B cell (primary cell): ENCODE measurements around the gene PIGBOS1. TPM values are rescaled to one million over a fixed set of nuclear protein-coding genes. Genes with fewer than 3 reads are reported as not detected.

Experiments
- ATAC-seq: fragments of 200-7000 bp; cut with Tn5 transposase; one replicate; pipeline ENCODE4 v1.10.0; 2021; ENCODE audit warnings: low read depth, mild to moderate bottlenecking, moderate number of reproducible peaks, moderate library complexity
- CTCF ChIA-PET: fragments of 350-600 bp; sonication (Branson Sonifier 250); formaldehyde crosslinking; loops from one replicate; lab custom pipeline; 2021; ENCODE audit warnings: antibody characterized with exemption, inconsistent platforms; lab: Charles Lee
- POLR2A ChIA-PET: fragments of 350-600 bp; sonication (Branson Sonifier 250); formaldehyde crosslinking; loops from one replicate; lab custom pipeline; 2021; ENCODE audit warnings: antibody characterized with exemption; lab: Charles Lee
- DNase-seq: peaks from one replicate; pipeline ENCODE4 v3.0.0; 2013
- H2AFZ ChIP-seq: 2 replicates; pipeline ENCODE4 v1.6.1; 2012; ENCODE audit warnings: mild to moderate bottlenecking, low read depth, low read length; ENCODE audit not compliant: insufficient read depth, poor library complexity, severe bottlenecking
- H3K27ac ChIP-seq, 2 donors: 1 replicate in 1 of 2; 2 replicates in 1 of 2; pipeline ENCODE4 v1.5.1; 2012 to 2013; ENCODE audit warnings: low read length in 2 of 2, mild to moderate bottlenecking in 2 of 2, moderate library complexity in 1 of 2
- H3K27me3 ChIP-seq, 4 experiments: fragments of 200-600 bp in 1 of 4; sonication (generic) in 1 of 4; replicated peaks in 1 of 4; 1 replicate in 2 of 4; 2 replicates in 2 of 4; pipeline versions ENCODE4 v1.6.1 to v1.7.0; 2013 to 2016; ENCODE audit warnings: low read length in 3 of 4, mild to moderate bottlenecking in 2 of 4, mixed read lengths in 1 of 4, moderate library complexity in 1 of 4; ENCODE audit not compliant: insufficient read depth in 4 of 4, control insufficient read depth in 3 of 4; ENCODE audit errors: control extremely low read depth in 1 of 4
- H3K36me3 ChIP-seq, 2 experiments: replicated peaks in 1 of 2; 1 replicate in 1 of 2; 2 replicates in 1 of 2; pipeline versions ENCODE4 v1.6.1 to v1.7.1; 2013; ENCODE audit warnings: low read length in 1 of 2; ENCODE audit not compliant: insufficient read depth in 2 of 2, control insufficient read depth in 1 of 2; ENCODE audit errors: control extremely low read depth in 1 of 2, extremely low read depth in 1 of 2
- H3K4me1 ChIP-seq, 2 donors: fragments of 200-600 bp in 1 of 2; sonication (generic) in 1 of 2; 1 replicate in 1 of 2; 2 replicates in 1 of 2; pipeline versions ENCODE4 v1.5.1 to v1.6.1; 2013 to 2017; ENCODE audit warnings: low read length in 2 of 2; ENCODE audit not compliant: control insufficient read depth in 2 of 2, insufficient read depth in 2 of 2
- H3K4me2 ChIP-seq: replicated peaks from 2 replicates; pipeline ENCODE3; 2012; ENCODE audit warnings: mild to moderate bottlenecking, low read depth, low read length; ENCODE audit not compliant: poor library complexity, severe bottlenecking
- H3K4me3 ChIP-seq, 5 experiments: fragments of 200-600 bp in 1 of 5; sonication (generic) in 1 of 5; 1 replicate in 3 of 5; 2 replicates in 2 of 5; pipeline versions ENCODE4 v1.5.1 to v1.7.0; 2011 to 2016; ENCODE audit warnings: low read length in 4 of 5, mild to moderate bottlenecking in 4 of 5, low read depth in 2 of 5, control low read depth in 1 of 5, moderate library complexity in 1 of 5; ENCODE audit not compliant: insufficient read depth in 1 of 5; ENCODE audit errors: control extremely low read depth in 1 of 5, extremely low read depth in 1 of 5
- H3K79me2 ChIP-seq: fragments of 200-600 bp; sonication (generic); one replicate; pipeline ENCODE4 v1.6.0; 2016; ENCODE audit warnings: low read length; ENCODE audit not compliant: control insufficient read depth, insufficient read depth
- H3K9ac ChIP-seq: fragments of 200-600 bp; sonication (generic); 2 replicates; pipeline ENCODE4 v1.6.1; 2017; ENCODE audit warnings: mild to moderate bottlenecking, low read length, moderate library complexity
- H3K9me3 ChIP-seq, 3 donors: one replicate each; pipeline versions ENCODE4 v1.6.1 to v1.7.1; 2013; ENCODE audit warnings: low read length in 2 of 3; ENCODE audit not compliant: control insufficient read depth in 2 of 3, insufficient read depth in 1 of 3; ENCODE audit errors: control extremely low read depth in 1 of 3
- H4K20me1 ChIP-seq: 2 replicates; pipeline ENCODE4 v1.6.0; 2012; ENCODE audit warnings: mild to moderate bottlenecking, low read length; ENCODE audit not compliant: insufficient read depth, control insufficient read depth, poor library complexity, severe bottlenecking
- H3K27ac Mint-ChIP-seq: one replicate; pipeline ENCODE4 v1.8.0; 2021; ENCODE audit warnings: mixed read lengths
- H3K27me3 Mint-ChIP-seq: one replicate; pipeline ENCODE4 v1.8.0; 2021; ENCODE audit warnings: mixed read lengths
- H3K4me1 Mint-ChIP-seq: one replicate; pipeline ENCODE4 v1.8.0; 2021; ENCODE audit warnings: mixed read lengths
- H3K4me3 Mint-ChIP-seq: one replicate; pipeline ENCODE4 v1.8.0; 2021; ENCODE audit warnings: mixed read lengths
- H3K9me3 Mint-ChIP-seq: one replicate; pipeline ENCODE4 v1.8.0; 2022; ENCODE audit warnings: mixed read lengths; ENCODE audit not compliant: insufficient read depth
- EZH2 ChIP-seq: IDR thresholded peaks from 2 replicates; pipeline ENCODE4 v1.6.1; 2012; ENCODE audit warnings: borderline replicate concordance, low read depth, mild to moderate bottlenecking, moderate library complexity, low read length; ENCODE audit not compliant: insufficient read depth, poor library complexity, severe bottlenecking
- WGBS: methylation state at CpG from one replicate; pipeline ENCODE4 v1.1.5; 2013; ENCODE audit warnings: missing lambda C conversion rate; ENCODE audit not compliant: insufficient coverage; 5-methylcytosine and 5-hydroxymethylcytosine counted together
- intact Hi-C: fragments of 100-400 bp; cut with micrococcal nuclease; formaldehyde crosslinking; loops from one replicate; pipeline ENCODE4 v1.10.0; 2022
- polyA plus RNA-seq: library from polyadenylated mRNA; depleted of rRNA; stranded (reverse); fragments of >200 nt; gene quantifications from 2 replicates; pipeline ENCODE4 v1.2.3, GENCODE V29; 2012
- total RNA-seq, 2 donors: library from RNA; stranded (reverse); fragments of 120-200 nt in 1 of 2; gene quantifications; 1 replicate in 1 of 2; 2 replicates in 1 of 2; pipeline versions ENCODE4 v1.2.3 to v1.2.4, GENCODE V29; 2013 to 2022
- TF ChIP-seq, protein P1 (sequence below): fragments of 200-600 bp; IDR thresholded peaks from one replicate; pipeline ENCODE4 v1.8.0; 2022; ENCODE audit warnings: antibody characterized with exemption, mild to moderate bottlenecking

The PIGBOS1 gene
- total and polyA plus RNA-seq, 2 donors (not counting 1 experiment from before 2014, with no cell fraction given): 15.4 to 16.4 TPM

DNA sequence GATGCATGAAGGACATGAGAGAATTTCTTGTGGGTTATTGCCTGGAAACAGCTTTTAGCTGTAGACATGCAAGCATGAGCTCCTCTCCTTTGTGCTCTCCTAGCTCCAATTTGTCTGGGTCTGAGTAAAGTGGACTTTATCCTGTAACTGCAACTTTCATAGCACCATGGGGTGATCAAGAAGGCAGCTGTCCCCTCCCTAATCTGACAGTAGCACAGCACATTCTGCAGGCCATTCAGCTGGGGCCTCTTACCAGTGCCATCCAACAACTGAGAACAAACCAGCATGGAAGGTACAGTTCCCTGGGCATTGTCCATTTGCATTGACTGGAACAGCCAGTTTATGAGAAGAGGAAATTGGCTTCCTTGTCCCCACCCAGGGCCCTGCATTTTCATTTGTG lies 21.6 kb downstream of the PIGBOS1 start:
- CTCF ChIA-PET: interaction anchor here (1.0 kb wide), 1 partner anchor 80 kb away, joined by 6 read pairs; no protein-coding TSS in a partner anchor
- ATAC-seq: no peak
- no peaks in the 10 kb centered on the region for H3K4me1 ChIP-seq
- H3K4me2 ChIP-seq: no peak overlapping the region
- no peak overlapping the region for H3K4me3 ChIP-seq
- no peaks in the 10 kb centered on the region for H3K27me3 ChIP-seq
- intact Hi-C loops: loop anchor here (10.0 kb wide), 1 partner anchor 1333 kb away; no protein-coding TSS in a partner anchor
- H3K36me3 ChIP-seq: no peaks in the 10 kb centered on the region
- Mint-ChIP-seq H3K4me1 (no peaks in the 10 kb centered on the region), H3K27ac (no peak overlapping the region), H3K4me3 (no peak overlapping the region), H3K9me3 (no peaks in the 10 kb centered on the region), H3K27me3 (no peaks in the 10 kb centered on the region)
- H3K27ac ChIP-seq: no peak overlapping the region
- no peak for DNase-seq
- H3K79me2 ChIP-seq: no peaks in the 10 kb centered on the region
- H4K20me1 ChIP-seq: no peaks in the 10 kb centered on the region
- H3K9ac ChIP-seq: no peak overlapping the region
- POLR2A ChIA-PET: no interaction called here
- TF ChIP-seq EZH2: no peak
- TF ChIP-seq, protein P1, sequence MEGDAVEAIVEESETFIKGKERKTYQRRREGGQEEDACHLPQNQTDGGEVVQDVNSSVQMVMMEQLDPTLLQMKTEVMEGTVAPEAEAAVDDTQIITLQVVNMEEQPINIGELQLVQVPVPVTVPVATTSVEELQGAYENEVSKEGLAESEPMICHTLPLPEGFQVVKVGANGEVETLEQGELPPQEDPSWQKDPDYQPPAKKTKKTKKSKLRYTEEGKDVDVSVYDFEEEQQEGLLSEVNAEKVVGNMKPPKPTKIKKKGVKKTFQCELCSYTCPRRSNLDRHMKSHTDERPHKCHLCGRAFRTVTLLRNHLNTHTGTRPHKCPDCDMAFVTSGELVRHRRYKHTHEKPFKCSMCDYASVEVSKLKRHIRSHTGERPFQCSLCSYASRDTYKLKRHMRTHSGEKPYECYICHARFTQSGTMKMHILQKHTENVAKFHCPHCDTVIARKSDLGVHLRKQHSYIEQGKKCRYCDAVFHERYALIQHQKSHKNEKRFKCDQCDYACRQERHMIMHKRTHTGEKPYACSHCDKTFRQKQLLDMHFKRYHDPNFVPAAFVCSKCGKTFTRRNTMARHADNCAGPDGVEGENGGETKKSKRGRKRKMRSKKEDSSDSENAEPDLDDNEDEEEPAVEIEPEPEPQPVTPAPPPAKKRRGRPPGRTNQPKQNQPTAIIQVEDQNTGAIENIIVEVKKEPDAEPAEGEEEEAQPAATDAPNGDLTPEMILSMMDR: no peak
- no peaks in the 10 kb centered on the region for H3K9me3 ChIP-seq
- H2AFZ ChIP-seq: no peak overlapping the region

- TF ChIP-seq, protein P1: peak; percentile 93
- TF ChIP-seq EZH2: no peak
- Histone ChIP-seq H3K36me3 (no peaks in the 10 kb centered on the region), H3K4me1 (peaks cover 10 to 18% of the 10 kb centered on the region in 2 donors), H2AFZ (peak overlapping the region; percentile 96), H3K9ac (peak overlapping the region; percentile 96), H4K20me1 (no peaks in the 10 kb centered on the region), H3K27ac (peak overlapping the region; percentile 72 to 93), H3K9me3 (no peaks in the 10 kb centered on the region), H3K27me3 (no peaks in the 10 kb centered on the region), H3K79me2 (peaks cover 36% of the 10 kb centered on the region), H3K4me2 (peak overlapping the region; percentile 98), H3K4me3 (peak overlapping the region; percentile 67 to 100 (median 92))
- ATAC-seq (peak; percentile 79), DNase-seq (peak; percentile 88)
- ChIA-PET CTCF (interaction anchor here (0.8 to 5.3 kb wide), 21 partner anchors 10 to 145 kb away, joined by 3 to 92 read pairs (median 5); partner anchors contain the start of genes CCPG1, PIERCE2, PIGB and PIGBOS1), POLR2A (no interaction called here)
- H3K27me3 Mint-ChIP-seq: no peaks in the 10 kb centered on the region
- WGBS: 30% methylated on average over 17 of the region's 17 CpGs
- H3K4me1 Mint-ChIP-seq: peaks cover 25% of the 10 kb centered on the region
- H3K9me3 Mint-ChIP-seq: no peaks in the 10 kb centered on the region
- H3K4me3 Mint-ChIP-seq: peak overlapping the region; percentile 89
- intact Hi-C loops: loop anchor here (1.0 to 10.0 kb wide), 6 partner anchors 29 to 1326 kb away; partner anchors contain the start of genes PIGB and PIGBOS1
- peak overlapping the region; percentile 88 for H3K27ac Mint-ChIP-seq
These were observed 28.3 kb downstream of the PIGBOS1 start for GRCh38 chr15:55290528-55291057.
